Measurements from ENCODE around the gene EPHB4. TPM values are rescaled to one million over a fixed set of nuclear protein-coding genes. Genes with fewer than 3 reads are reported as not detected.
A peak's percentile ranks its signal among the peaks of the same experiment; 100 is the strongest.

EPHB4 gene
- total RNA-seq, 1 donor from 2014 or later: 393 TPM

DNA sequence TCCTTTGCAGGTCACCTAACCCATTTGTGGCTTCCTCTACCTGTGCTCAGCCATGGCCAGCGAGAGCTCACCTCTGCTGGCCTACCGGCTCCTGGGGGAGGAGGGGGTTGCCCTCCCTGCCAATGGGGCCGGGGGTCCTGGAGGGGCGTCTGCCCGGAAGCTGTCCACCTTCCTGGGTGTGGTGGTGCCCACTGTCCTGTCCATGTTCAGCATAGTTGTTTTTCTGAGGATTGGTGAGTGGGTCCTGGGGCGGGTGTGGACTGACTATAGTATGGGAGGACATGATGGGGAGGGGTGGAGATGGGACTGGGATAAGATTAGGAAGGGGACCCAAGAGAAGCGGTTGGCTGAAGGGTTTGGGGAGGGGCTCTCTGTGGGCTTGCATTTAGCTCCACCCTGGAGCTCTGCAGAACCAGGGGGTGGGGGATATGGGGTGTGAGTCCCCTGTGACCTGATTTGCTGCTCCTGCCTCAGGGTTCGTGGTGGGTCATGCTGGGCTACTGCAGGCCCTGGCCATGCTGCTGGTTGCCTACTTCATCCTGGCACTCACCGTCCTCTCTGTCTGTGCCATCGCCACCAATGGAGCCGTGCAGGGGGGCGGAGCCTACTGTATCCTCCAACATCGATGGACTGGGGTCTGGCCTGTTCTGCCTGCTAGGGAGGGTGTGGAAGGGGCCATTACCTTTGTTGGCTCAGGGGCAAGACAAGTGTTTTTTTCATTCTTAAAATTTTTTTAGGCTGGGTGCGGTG lies 27.0 kb upstream of the EPHB4 start:
- DNase-seq (ENCODE audit: low read depth in 2 of 2): no peak

DNA sequence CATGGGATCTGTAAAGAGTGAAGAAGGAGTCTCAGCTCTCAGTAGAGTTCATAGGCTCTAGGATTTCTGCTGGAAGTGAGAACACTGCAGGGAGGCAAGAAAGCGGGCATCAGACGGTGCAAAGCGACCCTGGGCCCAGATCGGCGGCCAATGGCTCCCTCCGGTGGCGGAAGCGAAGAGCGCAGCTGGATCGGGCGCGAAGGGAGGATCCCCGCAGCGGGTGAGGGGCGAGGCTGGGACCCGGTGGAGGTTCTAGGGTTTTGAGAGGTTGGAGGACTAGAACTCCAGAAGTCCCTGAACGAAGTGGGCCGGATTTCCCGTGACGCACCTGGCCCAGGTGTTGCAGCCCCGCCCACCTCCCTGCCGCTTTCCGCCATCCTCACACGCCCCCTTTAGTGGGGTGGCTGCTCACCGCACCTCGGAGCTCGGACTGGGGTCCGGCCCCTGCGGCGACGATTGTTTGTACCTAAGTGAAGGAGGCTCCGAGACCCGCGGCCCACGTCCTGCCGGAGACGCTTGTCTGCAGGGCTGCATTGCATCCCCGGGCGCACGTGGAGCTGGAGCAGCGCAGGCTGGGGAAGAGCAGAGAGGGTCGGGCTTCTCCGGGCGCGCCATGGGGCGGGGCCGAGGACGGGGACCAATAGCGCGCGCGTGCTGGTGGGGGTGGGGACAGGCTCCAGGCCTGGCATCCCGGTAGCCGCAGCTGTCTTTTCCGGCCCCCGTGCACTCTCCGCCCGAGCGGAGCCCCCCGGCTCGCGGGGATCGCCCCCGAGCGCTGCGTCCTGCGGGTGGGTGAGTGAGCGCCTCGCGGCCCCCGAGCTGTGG lies 24.9 kb upstream of the EPHB4 start, which contains the start of gene SLC12A9:
SLC12A9 (plus strand) TSS at position 666 of the 825 bp plus-strand sequence. CDS start 1,485 bp downstream, outside the sequence.
- peak; percentile 93 to 94 for DNase-seq (ENCODE audit: low read depth in 2 of 2)

DNA sequence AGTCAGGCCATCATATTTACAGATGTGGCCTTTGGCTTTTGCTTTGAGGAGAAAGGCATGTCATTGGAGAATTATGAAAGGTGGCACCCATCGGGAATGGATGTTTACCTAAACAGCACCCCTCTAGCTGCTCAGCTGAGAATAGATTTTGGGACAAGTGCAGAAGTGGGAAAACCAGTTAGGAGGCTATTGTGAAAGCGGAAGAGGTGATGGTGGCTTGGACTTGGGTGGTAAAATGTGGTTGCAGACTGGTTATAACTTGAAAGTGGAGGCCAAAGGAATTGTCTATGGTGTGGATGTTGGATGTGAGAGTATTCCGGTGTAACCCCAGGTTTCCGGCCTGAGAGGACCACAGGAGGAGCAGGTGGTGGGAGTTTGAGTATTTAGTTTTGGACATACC lies 20.0 kb upstream of the EPHB4 start:
- no peak for DNase-seq (ENCODE audit: low read depth in 2 of 2)

DNA sequence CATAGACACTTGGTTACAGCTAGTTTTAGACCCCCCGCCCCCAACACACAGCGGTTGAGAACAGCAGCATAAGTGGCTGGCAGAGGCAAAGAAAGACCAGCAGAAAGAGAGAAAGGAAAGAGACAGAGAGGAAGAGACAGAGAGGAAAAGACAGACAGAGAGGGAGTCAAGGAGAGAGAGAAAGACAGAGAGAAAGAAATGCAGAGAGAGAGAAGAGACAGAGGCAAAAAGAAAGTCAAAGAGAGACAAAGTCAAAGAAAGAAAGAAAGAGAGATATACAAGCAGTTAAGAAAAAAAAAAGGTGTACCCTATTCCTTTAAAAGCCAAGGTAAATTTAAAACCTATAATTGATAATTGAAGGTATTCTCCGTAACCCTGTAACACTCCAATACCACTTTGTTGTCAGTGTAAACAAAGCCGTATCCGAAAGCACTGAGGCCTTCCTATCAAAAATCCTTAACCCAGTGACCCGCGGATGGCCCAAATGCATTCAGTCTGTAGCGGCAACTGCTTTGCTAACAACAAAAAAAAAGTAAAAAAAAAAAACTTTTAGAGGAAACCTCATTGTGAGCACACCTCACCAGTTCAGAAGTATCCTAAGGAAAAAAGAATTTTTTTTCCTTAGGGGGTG lies 13.3 kb upstream of the EPHB4 start:
- DNase-seq (ENCODE audit: low read depth in 2 of 2): peak in 1 of 2 donors; percentile 21

DNA sequence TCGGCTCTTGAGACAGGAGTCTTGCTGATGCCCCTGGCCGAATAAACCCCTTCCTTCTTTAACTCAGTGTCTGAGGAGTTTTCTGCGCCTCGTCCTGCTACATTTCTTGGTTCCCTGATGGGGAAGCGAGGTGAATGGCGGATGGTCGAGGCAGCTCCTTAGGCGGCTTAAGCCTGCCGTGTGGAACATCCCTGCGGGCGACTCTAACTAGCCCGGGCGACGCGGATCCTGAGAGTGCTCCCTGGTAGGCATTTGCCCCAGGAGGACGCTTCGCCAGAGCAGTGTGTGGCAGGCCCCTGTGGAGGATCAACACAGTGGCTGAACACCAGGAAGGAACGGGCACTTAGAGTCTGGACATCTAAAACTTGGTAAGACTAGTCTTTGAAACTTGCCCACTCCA lies 12.0 kb upstream of the EPHB4 start:
- DNase-seq (ENCODE audit: low read depth in 2 of 2): no peak

DNA sequence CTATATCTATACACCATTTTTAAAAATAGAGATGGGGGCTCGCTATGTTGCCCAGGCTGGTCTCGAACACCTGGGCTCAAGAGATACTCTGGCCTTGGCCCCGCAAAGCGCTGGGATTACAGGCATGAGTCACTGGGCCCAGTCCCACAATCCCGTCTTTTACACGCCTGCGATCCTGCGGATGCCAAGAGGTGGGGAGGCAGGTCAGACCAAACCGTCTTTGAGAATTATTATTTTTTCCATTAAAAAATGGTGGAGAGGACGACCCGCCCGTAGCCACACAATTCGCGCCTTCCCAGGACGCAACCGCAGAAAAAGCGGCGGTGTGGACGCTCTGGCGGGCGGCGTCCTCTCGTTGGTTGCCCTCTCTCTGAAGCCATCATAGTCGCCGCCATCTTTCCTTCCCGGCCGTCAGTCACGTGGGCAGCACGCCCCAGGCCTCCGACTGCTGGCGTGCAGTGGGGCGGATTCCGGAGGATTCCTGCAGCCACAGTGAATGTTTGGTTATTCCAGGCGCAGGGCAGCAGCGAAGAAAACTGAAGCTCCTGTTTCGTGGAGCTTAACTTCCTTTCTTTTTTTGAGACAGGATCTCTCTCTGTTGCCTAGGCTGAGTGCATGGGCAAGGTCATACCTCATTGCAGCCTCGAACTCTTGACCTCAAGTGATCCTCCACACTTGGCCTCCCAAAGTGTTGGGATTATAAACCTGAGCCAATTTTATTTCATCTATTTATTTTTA lies 9.9 kb upstream of the EPHB4 start:
- DNase-seq (ENCODE audit: low read depth in 2 of 2): peak; percentile 92 to 97

DNA sequence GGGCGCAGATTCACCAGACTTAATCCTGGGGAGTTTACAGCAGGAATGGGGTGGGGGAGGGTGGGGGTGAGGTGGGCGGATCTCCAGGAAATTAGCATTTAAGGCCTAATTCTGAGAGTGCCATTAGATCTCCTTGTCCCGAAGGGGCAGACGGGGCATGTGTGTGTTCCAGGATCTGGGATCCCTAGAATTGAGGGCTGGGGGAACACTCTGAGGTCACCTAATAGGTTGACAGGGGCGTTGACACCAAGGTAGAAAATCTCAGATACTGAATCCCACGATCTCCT lies 9.4 kb upstream of the EPHB4 start:
- no peak for DNase-seq (ENCODE audit: low read depth in 2 of 2)

DNA sequence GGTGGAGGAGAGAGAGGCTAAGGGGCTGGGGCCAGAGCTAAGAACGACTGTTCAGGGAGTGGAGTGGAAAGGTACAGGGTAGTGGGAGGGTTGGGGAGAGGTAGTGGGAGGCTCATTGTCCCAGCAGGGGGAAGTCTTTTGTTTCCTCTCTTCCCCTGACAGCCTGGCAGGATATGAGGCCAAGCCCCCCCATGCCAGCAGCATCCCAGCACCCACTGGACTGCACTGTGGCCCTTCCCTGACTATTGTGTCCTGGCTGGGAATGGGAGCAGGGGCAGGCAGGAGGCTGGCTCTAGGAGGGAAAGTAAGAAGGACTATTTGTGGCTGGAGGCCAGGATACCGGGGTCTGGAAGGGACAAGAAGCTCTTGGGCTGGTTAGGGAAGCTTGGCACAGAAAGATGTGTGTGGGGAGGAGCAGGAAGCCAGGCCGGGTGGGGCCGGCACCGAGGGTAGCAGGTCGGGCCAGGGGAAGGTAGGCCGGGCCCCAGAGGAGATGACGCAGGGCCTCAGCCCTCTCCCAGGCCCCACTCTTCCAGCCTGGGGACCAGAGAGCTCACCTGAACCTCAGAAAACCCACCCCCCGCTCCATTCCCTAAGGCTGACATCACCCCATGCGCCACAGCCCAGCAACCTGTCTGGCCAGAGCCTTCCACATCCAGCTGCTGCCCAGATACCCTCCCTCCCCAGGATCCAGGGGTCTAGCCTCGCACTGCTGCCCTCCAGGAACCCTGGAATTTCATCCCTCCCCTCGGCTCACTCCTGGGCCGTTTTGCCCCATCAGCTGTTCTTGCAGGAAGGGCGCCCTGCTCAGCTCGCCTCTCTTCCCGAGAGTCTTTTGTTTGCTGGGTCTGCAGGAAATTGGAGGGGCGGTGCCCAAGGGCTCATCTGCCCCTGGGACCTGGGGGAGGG lies 8.8 kb upstream of the EPHB4 start:
- DNase-seq (ENCODE audit: low read depth in 2 of 2): peak; percentile 57 to 95

DNA sequence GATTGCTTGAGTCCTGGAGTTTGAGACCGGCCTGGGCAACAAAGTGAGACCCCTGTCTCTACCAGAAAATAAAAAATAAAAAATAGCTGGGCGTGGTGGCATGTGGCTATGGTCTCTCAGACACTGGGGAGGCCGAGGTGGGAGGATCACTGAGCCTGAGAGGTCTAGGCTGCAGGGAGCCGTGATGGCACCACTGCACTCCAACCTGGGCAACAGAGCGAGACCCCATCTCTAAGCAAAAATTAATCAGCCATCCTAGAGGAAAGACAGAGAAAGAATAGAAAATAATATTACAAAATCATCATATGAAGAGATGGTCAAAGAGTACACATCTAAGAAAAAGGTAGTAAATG lies 4.9 kb upstream of the EPHB4 start:
- no peak for DNase-seq (ENCODE audit: low read depth in 2 of 2)

DNA sequence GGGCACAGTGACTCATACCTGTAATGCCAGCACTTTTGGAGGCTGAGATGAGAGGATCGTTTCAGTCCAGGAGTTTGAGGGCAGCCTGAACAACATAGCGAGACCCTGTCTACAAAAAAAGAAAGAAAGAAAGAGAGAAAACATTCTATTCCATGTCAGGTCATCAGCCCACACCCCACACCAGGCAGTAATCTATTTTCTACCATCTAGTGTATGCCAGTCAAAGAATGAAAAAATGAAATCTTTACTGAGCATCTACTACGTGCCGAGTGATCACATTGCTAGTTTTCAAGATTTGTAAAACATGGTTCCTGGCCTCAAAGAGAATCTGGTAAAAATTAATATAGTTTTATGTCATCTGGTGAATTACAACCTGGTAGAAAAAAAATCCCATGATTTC lies 3.1 kb upstream of the EPHB4 start:
- peak in 1 of 2 donors; percentile 19 for DNase-seq (ENCODE audit: low read depth in 2 of 2)

DNA sequence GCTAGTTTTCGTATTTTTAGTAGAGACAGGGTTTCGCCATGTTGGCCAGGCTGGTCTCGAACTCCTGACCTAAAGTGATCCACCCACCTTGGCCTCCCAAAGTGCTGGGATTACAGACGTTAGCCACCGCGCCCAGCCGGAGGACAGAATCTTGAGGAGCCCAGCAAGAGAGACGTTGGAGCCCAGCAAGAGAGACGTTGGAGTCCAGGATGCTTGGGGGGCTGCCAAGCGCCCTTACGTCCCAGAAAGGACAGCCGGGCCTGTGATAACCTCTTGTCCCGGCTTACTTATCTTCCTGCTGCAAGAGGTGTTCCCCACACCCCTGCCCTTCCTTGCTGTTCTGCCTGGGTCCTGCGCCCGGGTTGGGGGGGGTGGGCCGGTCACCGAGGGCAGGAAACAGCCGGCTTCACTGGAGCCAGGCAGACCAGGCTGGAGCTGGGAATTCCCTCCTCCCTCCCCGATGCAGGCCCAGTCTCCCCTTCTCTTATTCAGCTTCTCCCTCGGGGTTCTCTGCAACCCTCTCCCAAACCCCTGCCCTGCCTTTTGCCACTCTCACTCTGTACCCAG lies 1.9 kb upstream of the EPHB4 start:
- DNase-seq (ENCODE audit: low read depth in 2 of 2): peak; percentile 90 to 98

DNA sequence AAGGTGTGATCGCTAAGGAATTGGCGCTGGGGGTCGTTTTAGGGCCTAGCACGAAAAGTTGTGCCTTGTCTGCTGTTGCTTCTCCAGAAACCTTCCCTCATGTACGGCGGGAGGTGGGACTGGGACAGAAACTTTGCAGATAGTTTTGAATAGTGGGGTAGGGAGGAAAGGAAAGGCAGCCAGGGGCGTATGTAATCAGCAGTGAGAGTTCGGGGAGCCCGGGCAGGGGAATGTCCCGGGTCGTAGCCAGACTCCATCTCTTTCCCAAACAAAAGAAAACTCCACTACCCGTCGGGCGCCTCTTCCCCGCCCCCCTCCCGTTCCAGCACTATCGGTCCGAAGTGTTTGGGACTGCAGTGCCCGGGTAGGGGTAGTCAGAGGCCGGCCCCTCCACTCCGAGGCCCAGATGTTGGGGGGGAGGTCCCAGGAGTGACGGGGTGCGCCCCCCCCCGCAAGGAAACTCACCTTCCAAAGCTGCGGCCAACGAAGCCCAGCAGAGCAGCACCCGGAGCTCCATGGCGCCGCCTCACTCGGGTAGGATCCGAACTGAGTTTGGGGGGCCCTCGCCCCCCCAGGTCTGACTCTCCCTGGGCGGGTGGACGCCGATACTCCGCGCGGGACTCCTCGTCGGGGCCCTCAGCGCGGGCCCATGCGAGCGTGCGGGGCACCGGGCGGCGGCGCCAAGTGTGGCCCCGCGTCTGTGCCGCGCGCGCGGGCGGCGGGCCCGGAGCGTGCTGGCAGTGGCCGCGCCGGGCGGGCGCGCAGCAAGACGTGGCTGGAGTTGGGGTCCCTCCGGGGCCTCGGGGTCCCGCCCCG lies 601 bp downstream of the EPHB4 start:
- peak; percentile 14 to 33 for DNase-seq (ENCODE audit: low read depth in 2 of 2)

DNA sequence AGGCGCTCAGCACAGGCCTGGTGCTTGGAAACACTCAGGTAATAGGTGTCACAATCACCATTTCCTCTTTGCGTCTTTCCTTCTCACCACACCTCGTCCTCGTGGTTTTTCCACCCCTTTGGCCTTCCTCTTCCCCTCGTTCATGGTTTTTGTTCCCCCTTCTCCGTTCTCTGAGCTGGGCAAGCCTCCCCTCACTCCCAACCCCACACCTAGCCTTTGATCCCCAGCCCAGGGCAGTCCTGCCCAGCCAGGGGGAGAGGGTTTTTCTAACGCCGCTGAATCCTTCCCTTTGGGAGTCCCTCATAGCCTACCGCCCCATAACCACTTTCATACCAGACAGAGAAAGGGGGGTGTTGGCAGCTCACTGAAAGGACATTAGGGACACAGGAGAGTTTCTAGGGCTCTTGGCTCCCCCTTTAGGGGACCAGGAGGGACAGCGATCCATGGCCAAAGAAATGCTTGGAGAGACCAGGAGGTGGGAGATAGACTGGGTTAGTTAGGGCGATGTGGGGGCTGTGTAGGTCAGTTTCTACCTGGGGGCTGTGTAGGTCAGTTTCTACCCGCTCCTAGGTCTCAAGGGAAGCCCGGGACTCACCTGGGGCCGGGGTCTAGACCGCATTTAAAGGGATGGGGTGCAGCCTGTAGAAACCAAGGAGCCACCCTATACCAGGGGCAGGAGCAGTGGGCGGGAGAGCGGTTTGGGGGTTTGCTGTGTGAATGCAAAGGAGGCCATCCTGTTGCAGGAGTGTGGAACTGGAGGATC lies 1.4 kb downstream of the EPHB4 start:
- DNase-seq (ENCODE audit: low read depth in 2 of 2): peak; percentile 41 to 63

DNA sequence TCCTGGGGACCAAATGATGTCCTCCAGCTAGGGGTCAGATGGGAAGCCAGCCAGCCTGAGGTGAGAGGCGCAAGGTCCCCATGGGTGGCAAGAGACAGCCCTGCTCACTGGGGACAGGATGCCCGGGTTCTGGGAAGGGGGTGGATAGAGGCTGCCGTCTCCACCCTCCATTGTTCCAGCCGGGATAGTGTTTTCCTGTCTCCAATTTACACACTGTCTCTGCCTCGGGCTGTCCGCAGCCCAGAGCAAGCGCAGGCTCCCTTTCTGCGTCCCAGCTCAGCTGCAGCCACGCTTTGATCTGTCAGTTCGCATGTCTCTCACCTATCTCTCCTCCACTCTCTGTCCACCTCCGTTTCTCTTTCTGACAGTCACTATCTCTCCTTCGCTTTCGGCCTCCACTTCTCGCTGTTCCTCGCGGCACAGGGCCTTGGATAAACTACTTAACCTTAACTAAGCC lies 2.1 kb downstream of the EPHB4 start:
- peak; percentile 63 to 79 for DNase-seq (ENCODE audit: low read depth in 2 of 2)

DNA sequence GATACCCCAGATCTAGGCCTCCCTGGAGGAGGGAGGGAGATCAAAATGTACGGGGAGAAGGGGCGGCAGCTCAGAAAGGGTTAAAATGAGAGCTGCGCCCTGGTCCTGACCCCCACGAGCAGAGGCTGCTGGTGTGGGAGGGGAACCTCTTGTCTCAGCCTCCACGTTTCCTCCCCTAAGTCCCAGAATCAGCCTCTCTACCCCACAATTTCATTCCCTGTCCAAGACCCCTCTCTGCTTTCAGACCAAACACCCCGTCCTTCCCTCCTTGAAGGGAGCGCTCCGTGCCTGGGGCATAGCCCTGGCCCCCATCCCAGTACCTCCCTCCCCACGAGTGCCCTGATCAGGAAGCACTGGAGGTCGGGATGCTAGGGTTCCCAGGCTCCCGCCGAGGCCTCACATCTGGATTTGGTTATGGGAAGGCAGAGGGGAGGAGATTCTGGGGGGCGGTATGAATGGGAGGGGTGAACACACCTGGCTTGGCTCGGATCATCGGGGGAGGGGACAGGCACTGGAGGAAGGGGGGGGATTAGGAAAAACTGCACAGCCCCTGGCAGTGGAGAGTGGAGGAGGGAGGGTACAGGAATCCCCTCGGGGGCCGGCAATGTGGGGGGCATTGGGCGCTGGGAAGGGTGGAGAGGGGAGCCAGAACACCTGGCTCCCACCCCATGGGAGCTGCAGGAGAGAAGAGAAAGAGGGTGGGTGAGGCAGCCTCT lies 2.7 kb downstream of the EPHB4 start:
- DNase-seq (ENCODE audit: low read depth in 2 of 2): no peak

DNA sequence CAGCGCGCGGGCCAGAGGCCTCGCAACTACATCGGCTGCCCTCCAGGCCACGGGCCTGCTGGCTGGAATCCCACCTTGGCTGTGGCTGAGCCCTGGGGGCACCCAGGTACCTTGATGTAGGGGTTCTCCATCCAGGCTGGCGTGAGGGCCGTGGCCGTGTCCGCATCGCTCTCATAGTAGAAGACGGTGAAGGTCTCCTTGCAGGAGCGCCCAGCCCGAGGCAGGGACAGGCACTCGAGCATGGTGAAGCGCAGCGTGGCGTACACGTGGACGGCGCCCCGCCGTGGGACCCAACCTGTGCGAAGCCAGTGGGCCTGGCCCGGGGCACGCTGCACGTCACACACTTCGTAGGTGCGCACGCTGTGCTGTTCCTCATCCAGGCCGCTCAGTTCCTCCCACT lies 3.8 kb downstream of the EPHB4 start:
- no peak for DNase-seq (ENCODE audit: low read depth in 2 of 2)

DNA sequence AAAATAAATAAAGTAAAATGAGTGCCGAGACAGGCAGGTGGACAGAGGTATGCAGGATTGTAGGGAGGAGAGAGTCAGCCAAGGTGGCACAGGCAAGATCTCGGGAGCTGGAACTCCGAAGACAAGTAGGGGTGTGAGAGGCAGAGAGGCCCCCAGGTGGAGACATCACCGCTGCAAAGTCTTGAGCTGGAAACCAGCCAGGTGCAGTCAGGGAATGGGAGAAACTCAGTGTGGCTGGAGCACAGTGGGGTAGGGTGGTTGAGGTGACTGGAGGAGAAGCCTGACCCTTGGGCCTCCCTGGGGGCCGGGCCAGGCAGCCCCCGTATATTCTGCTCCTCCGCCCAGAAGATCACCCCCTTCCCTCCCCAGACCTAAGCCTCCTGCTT lies 4.2 kb downstream of the EPHB4 start:
- DNase-seq (ENCODE audit: low read depth in 2 of 2): peak in 1 of 2 donors; percentile 50
